DMS153 (cell line): ENCODE data around the gene ARSB.

Source experiments
- DNase-seq: peaks from one replicate; lab custom pipeline; 2025; lab: John Stamatoyannopoulos, UW

Gene ARSB

GRCh38 chr5:78804995-78805394, 180.1 kb downstream of the ARSB start:
- DNase-seq = no peak

- no peak for DNase-seq
Observed at GRCh38 chr5:78803941-78804340, 181.2 kb downstream of the ARSB start.

GRCh38 chr5:78803353-78803752, 181.8 kb downstream of the ARSB start:
- DNase-seq = no peak

GRCh38 chr5:78801413-78801812, 183.7 kb downstream of the ARSB start:
- no peak for DNase-seq

GRCh38 chr5:78799266-78800017, 185.7 kb downstream of the ARSB start:
- DNase-seq = no peak

- DNase-seq = no peak
Observed at GRCh38 chr5:78798673-78799029, 186.5 kb downstream of the ARSB start.

- DNase-seq = no peak
Observed at GRCh38 chr5:78797936-78798672, 187.0 kb downstream of the ARSB start.

GRCh38 chr5:78795757-78796156, 189.4 kb downstream of the ARSB start:
- no peak for DNase-seq

GRCh38 chr5:78794693-78795215, 190.4 kb downstream of the ARSB start:
- no peak for DNase-seq

GRCh38 chr5:78793907-78794662, 191.0 kb downstream of the ARSB start:
- no peak for DNase-seq

GRCh38 chr5:78792345-78793055, 192.6 kb downstream of the ARSB start:
- DNase-seq = no peak

- no peak for DNase-seq
Observed at GRCh38 chr5:78791501-78792100, 193.5 kb downstream of the ARSB start.

GRCh38 chr5:78787783-78788182, 197.3 kb downstream of the ARSB start:
- no peak for DNase-seq

GRCh38 chr5:78785454-78785853, 199.7 kb downstream of the ARSB start:
- DNase-seq = no peak

- DNase-seq = no peak
Observed at GRCh38 chr5:78783434-78784130, 201.5 kb downstream of the ARSB start.

GRCh38 chr5:78782728-78783127, 202.4 kb downstream of the ARSB start:
- no peak for DNase-seq

- DNase-seq = no peak
Observed at GRCh38 chr5:78781611-78782286, 203.4 kb downstream of the ARSB start.

GRCh38 chr5:78779771-78780616, 205.1 kb downstream of the ARSB start:
- DNase-seq = no peak

GRCh38 chr5:78779262-78779661, 205.8 kb downstream of the ARSB start:
- DNase-seq = no peak
